ENCODE data around the gene FAM83G.

GRCh38 chr17:18964550-18964949, 40.0 kb downstream of the FAM83G start:
- TF ChIP-seq POLR2A (IDR thresholded peaks at IDR 0.05), result no peak
- no peak for TF ChIP-seq CTCF (IDR thresholded peaks at IDR 0.05)
- no peak for TF ChIP-seq POLR2AphosphoS5 (IDR thresholded peaks at IDR 0.05)
